Bronchial epithelial cell (primary cell): Measurements from ENCODE around the gene BCL7C. TPM values are rescaled to one million over a fixed set of nuclear protein-coding genes. Genes with fewer than 3 reads are reported as not detected.

Experiments
- DNase-seq: peaks from one replicate; pipeline ENCODE4 v3.0.0-alpha.2; 2010; ENCODE audit warnings: low read depth
- FAIRE-seq: peaks from 2 replicates; lab custom pipeline; 2011; peaks lifted over from hg19 to GRCh38; lab: Jason Lieb, UNC
- H3K27me3 ChIP-seq: 2 replicates; pipeline ENCODE4 v1.5.1; 2011; ENCODE audit warnings: low read length; ENCODE audit not compliant: control insufficient read depth, insufficient read depth
- H3K36me3 ChIP-seq: 2 replicates; pipeline ENCODE4 v1.5.1; 2011; ENCODE audit warnings: low read length; ENCODE audit not compliant: control insufficient read depth, insufficient read depth
- H3K4me3 ChIP-seq: 2 replicates; pipeline ENCODE4 v1.5.1; 2011; ENCODE audit warnings: mild to moderate bottlenecking, low read depth, low read length, control low read depth
- total RNA-seq: library from RNA; depleted of rRNA; stranded (reverse); fragments of >200 nt; gene quantifications from 2 replicates; pipeline ENCODE4 v1.2.1, GENCODE V29; 2014
- TF ChIP-seq, protein P1 (sequence below): IDR thresholded peaks from 2 replicates; pipeline ENCODE4 v1.5.1; 2011; ENCODE audit warnings: mild to moderate bottlenecking, moderate library complexity, low read length, control low read depth, inconsistent platforms; ENCODE audit not compliant: insufficient read depth, severe bottlenecking

BCL7C gene
- total RNA-seq, 1 donor from 2014 or later, result 24.7 TPM

GRCh38 chr16:30926937-30927788 lies 33.3 kb upstream of the BCL7C start:
- FAIRE-seq, result no peak
- no peaks in the 10 kb centered on the region for H3K27me3 ChIP-seq
- DNase-seq, result no peak
- TF ChIP-seq, protein P1, sequence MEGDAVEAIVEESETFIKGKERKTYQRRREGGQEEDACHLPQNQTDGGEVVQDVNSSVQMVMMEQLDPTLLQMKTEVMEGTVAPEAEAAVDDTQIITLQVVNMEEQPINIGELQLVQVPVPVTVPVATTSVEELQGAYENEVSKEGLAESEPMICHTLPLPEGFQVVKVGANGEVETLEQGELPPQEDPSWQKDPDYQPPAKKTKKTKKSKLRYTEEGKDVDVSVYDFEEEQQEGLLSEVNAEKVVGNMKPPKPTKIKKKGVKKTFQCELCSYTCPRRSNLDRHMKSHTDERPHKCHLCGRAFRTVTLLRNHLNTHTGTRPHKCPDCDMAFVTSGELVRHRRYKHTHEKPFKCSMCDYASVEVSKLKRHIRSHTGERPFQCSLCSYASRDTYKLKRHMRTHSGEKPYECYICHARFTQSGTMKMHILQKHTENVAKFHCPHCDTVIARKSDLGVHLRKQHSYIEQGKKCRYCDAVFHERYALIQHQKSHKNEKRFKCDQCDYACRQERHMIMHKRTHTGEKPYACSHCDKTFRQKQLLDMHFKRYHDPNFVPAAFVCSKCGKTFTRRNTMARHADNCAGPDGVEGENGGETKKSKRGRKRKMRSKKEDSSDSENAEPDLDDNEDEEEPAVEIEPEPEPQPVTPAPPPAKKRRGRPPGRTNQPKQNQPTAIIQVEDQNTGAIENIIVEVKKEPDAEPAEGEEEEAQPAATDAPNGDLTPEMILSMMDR, result no peak
- peaks cover 21% of the 10 kb centered on the region for H3K36me3 ChIP-seq
- H3K4me3 ChIP-seq, result no peak overlapping the region

DNA sequence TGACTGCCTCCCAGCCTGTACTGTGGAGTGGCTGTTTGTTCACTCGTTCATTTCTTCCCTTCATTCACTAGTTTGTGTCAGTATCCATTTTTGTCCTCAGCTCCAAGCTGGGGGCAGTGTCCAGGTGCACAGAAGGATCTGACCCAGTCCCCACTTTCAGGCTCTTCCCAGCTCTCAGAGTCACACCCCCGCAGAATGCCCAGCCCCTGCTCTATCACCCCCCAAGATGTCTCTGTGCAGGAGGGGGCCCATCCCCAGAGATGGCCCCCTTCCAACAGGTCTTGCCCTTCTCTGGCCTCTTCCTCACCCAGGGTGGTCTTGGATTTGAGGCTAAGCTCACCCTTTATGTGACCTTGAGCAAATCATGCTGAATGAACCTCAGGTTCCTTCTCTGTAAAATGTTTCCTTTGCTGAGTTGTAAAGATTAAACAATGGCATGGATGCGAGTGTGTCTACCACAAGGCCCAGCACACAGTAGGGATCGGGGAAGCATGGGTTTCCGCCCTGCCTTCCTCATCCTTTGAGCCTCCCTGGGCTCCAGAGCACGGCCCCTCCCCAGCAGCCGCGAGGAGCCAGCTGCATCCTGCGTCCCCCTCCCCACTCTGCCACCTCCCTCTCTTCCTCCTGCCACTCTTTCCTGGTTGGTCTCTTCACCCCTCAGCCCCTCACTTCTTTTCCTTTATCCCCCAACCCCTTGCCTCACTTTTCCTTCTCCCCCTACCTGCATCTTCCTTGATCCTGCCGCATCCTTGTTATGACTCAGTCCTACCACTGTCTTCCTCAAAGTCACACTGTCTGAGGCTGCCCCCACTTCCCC lies 32.3 kb upstream of the BCL7C start:
- DNase-seq (no peak), FAIRE-seq (peak; percentile 23)
- no peaks in the 10 kb centered on the region for H3K27me3 ChIP-seq
- no peak overlapping the region for H3K4me3 ChIP-seq
- TF ChIP-seq, protein P1, result no peak
- peaks cover 17% of the 10 kb centered on the region for H3K36me3 ChIP-seq

- TF ChIP-seq, protein P1, result no peak
- FAIRE-seq (no peak), DNase-seq (no peak)
- Histone ChIP-seq H3K27me3 (no peaks in the 10 kb centered on the region), H3K36me3 (peaks cover 13% of the 10 kb centered on the region), H3K4me3 (no peak overlapping the region)
These were observed 31.7 kb upstream of the BCL7C start for GRCh38 chr16:30925632-30925987.

DNA sequence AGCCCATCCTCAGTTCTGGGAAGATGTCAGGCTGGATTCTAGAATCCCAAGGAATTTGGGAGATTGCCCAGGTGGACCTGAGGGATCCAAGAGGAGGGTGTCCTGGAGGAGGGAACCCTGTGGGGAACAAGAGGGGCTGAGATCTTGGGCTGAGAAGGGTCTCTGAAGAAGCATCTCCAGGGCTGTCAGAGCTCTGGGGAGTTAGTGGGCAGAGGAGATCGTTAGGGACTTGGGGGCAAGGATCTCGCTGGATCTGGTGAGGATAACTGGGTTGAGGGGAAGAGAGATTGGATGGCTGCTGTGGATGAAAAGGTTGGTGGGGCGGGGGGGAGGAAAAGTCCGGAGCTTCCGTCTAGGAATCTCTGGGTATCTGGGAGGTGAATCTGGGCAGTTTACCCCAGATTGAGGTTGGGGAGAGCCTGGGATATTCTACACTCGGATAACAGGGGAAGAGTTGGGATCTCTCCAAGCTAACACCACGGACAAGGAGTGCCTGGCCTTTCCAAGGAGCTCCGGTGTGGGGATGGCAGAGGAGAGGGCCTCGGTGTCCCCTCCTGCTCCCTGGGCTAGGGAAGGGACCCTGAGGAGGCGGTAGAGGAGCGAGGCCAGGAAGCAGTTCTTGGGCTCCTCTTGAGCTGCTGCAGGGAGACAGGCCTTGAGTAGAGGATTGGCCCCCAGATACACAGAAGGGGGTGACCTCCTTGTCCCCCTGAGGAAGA lies 31.2 kb upstream of the BCL7C start:
- H3K4me3 ChIP-seq, result peak overlapping the region; percentile 55
- FAIRE-seq (no peak), DNase-seq (no peak)
- no peaks in the 10 kb centered on the region for H3K27me3 ChIP-seq
- H3K36me3 ChIP-seq, result peaks cover 11% of the 10 kb centered on the region
- TF ChIP-seq, protein P1, result no peak

GRCh38 chr16:30924076-30924912 lies 30.4 kb upstream of the BCL7C start:
- peaks cover 8% of the 10 kb centered on the region for H3K36me3 ChIP-seq
- H3K4me3 ChIP-seq, result peak overlapping the region; percentile 55
- H3K27me3 ChIP-seq, result no peaks in the 10 kb centered on the region
- DNase-seq, result no peak
- TF ChIP-seq, protein P1, result no peak
- FAIRE-seq, result no peak
